Trophoblast cell (in vitro differentiated cells and primary cell): ENCODE data around the gene CLEC16A.

Experiments used
- DNase-seq, 2 donors: peaks; one replicate each; pipeline ENCODE4 v3.0.0-alpha.2; 2016
- H2AFZ ChIP-seq: 2 replicates; pipeline ENCODE4 v1.6.1; 2013; ENCODE audit warnings: low read length, moderate library complexity, mild to moderate bottlenecking; ENCODE audit not compliant: insufficient read depth, poor library complexity
- H2AK5ac ChIP-seq: 2 replicates; pipeline ENCODE4 v1.6.1; 2013; ENCODE audit warnings: mild to moderate bottlenecking, low read length
- H2BK120ac ChIP-seq: 2 replicates; pipeline ENCODE4 v1.6.1; 2013; ENCODE audit warnings: low read length, mild to moderate bottlenecking, moderate library complexity; ENCODE audit not compliant: insufficient read depth, poor library complexity
- H2BK12ac ChIP-seq: 2 replicates; pipeline ENCODE4 v1.6.1; 2013; ENCODE audit warnings: mild to moderate bottlenecking, low read length, moderate library complexity
- H2BK5ac ChIP-seq: 2 replicates; pipeline ENCODE4 v1.6.1; 2013; ENCODE audit warnings: low read length, low read depth, moderate library complexity, mild to moderate bottlenecking; ENCODE audit not compliant: poor library complexity
- H3K14ac ChIP-seq: 2 replicates; pipeline ENCODE4 v1.6.1; 2013; ENCODE audit warnings: mild to moderate bottlenecking, low read length
- H3K18ac ChIP-seq: 2 replicates; pipeline ENCODE4 v1.6.1; 2013; ENCODE audit warnings: mild to moderate bottlenecking, low read length
- H3K23ac ChIP-seq: 2 replicates; pipeline ENCODE4 v1.6.1; 2013; ENCODE audit warnings: low read length
- H3K27ac ChIP-seq: 2 replicates; pipeline ENCODE4 v1.5.1; 2013; ENCODE audit warnings: low read depth, mild to moderate bottlenecking, inconsistent platforms, low read length, moderate library complexity
- H3K27me3 ChIP-seq: 2 replicates; pipeline ENCODE4 v1.6.1; 2013; ENCODE audit warnings: inconsistent platforms, mild to moderate bottlenecking, low read length, moderate library complexity; ENCODE audit not compliant: insufficient read depth
- H3K36me3 ChIP-seq, 2 experiments: 1 replicate in 1 of 2; 2 replicates in 1 of 2; pipeline ENCODE4 v1.6.1; 2013; ENCODE audit warnings: low read length in 2 of 2, mild to moderate bottlenecking in 2 of 2, moderate library complexity in 1 of 2; ENCODE audit not compliant: insufficient read depth in 2 of 2, control insufficient read depth in 1 of 2
- H3K4ac ChIP-seq: 2 replicates; pipeline ENCODE4 v1.6.1; 2013; ENCODE audit warnings: low read depth, mild to moderate bottlenecking, low read length, moderate library complexity
- H3K4me1 ChIP-seq, 2 experiments: 1 replicate in 1 of 2; 2 replicates in 1 of 2; pipeline ENCODE4 v1.6.1; 2013; ENCODE audit warnings: low read length in 2 of 2, mild to moderate bottlenecking in 2 of 2, moderate library complexity in 1 of 2; ENCODE audit not compliant: insufficient read depth in 2 of 2, control insufficient read depth in 1 of 2
- H3K4me2 ChIP-seq: 2 replicates; pipeline ENCODE4 v1.6.1; 2013; ENCODE audit warnings: inconsistent platforms, mild to moderate bottlenecking, low read length, moderate library complexity
- H3K4me3 ChIP-seq: 2 replicates; pipeline ENCODE4 v1.5.1; 2013; ENCODE audit warnings: mild to moderate bottlenecking, low read depth, low read length, inconsistent platforms
- H3K79me1 ChIP-seq: one replicate; pipeline ENCODE4 v1.6.1; 2013; ENCODE audit warnings: low read length
- H3K79me2 ChIP-seq: 2 replicates; pipeline ENCODE4 v1.6.1; 2013; ENCODE audit warnings: low read length, mild to moderate bottlenecking; ENCODE audit not compliant: control insufficient read depth, insufficient read depth, poor library complexity
- H3K9ac ChIP-seq: 2 replicates; pipeline ENCODE4 v1.6.1; 2013; ENCODE audit warnings: mild to moderate bottlenecking, low read length
- H3K9me3 ChIP-seq: 2 replicates; pipeline ENCODE4 v1.6.1; 2013; ENCODE audit warnings: low read depth, mild to moderate bottlenecking, control low read depth, inconsistent platforms, low read length; ENCODE audit not compliant: insufficient read depth
- H4K12ac ChIP-seq: 2 replicates; pipeline ENCODE4 v1.6.1; 2013; ENCODE audit warnings: low read depth, mild to moderate bottlenecking, low read length, moderate library complexity
- H4K8ac ChIP-seq: 2 replicates; pipeline ENCODE4 v1.6.1; 2013; ENCODE audit warnings: low read depth, mild to moderate bottlenecking, low read length, moderate library complexity
- H4K91ac ChIP-seq: one replicate; pipeline ENCODE4 v1.6.1; 2013; ENCODE audit warnings: low read depth, mild to moderate bottlenecking, low read length, moderate library complexity
- WGBS: extraction: QIAGEN DNeasy Blood & Tissue Kit; methylation state at CpG from one replicate; pipeline ENCODE4 v1.1.7; 2013; ENCODE audit warnings: missing lambda C conversion rate; ENCODE audit not compliant: insufficient read length, insufficient coverage; ENCODE audit errors: extremely low coverage; 5-methylcytosine and 5-hydroxymethylcytosine counted together

The CLEC16A gene

GRCh38 chr16:10990378-10990777 lies 46.0 kb downstream of the CLEC16A start:
- Histone ChIP-seq H2BK12ac (peak overlapping the region; percentile 2), H3K36me3 (peaks cover 3 to 4% of the 10 kb centered on the region in 2 experiments), H3K9ac (no peak overlapping the region), H2AFZ (no peak overlapping the region), H3K23ac (no peak overlapping the region), H4K8ac (no peak overlapping the region), H3K27ac (no peak overlapping the region), H3K27me3 (no peaks in the 10 kb centered on the region), H3K79me2 (no peaks in the 10 kb centered on the region), H3K4me2 (no peak overlapping the region), H3K4me1 (peaks cover 23 to 27% of the 10 kb centered on the region in 2 experiments), H4K12ac (no peak overlapping the region), H3K4ac (no peak overlapping the region), H4K91ac (peak overlapping the region; percentile 12), H2BK5ac (peak overlapping the region; percentile 13), H3K9me3 (no peaks in the 10 kb centered on the region), H2BK120ac (no peak overlapping the region), H2AK5ac (peak overlapping the region; percentile 13), H3K18ac (no peak overlapping the region), H3K4me3 (no peak overlapping the region), H3K79me1 (peaks cover 5% of the 10 kb centered on the region), H3K14ac (peak overlapping the region; percentile 23)
- no CpG with 5 or more reads among the region's 5 CpGs for WGBS
- DNase-seq = no peak

- Histone ChIP-seq H2BK12ac (no peak overlapping the region), H2AK5ac (no peak overlapping the region), H3K79me2 (no peaks in the 10 kb centered on the region), H3K14ac (no peak overlapping the region), H3K27me3 (no peaks in the 10 kb centered on the region), H3K23ac (no peak overlapping the region), H4K91ac (no peak overlapping the region), H2AFZ (no peak overlapping the region), H3K27ac (peak overlapping the region; percentile 49), H3K18ac (no peak overlapping the region), H4K8ac (no peak overlapping the region), H3K79me1 (peaks cover 5% of the 10 kb centered on the region), H3K36me3 (peaks cover 4 to 6% of the 10 kb centered on the region in 2 experiments), H3K4ac (no peak overlapping the region), H3K4me1 (peaks cover 23 to 27% of the 10 kb centered on the region in 2 experiments), H3K4me2 (no peak overlapping the region), H3K9ac (no peak overlapping the region), H3K9me3 (no peaks in the 10 kb centered on the region), H2BK120ac (no peak overlapping the region), H2BK5ac (no peak overlapping the region), H3K4me3 (no peak overlapping the region), H4K12ac (no peak overlapping the region)
- WGBS = no CpG with 5 or more reads among the region's 4 CpGs
- DNase-seq = peak in 1 of 2 donors; percentile 31
Observed at GRCh38 chr16:10992112-10992511, 47.7 kb downstream of the CLEC16A start.

- H3K9me3 ChIP-seq = no peaks in the 10 kb centered on the region
- no peak overlapping the region for H3K14ac ChIP-seq
- no CpG with 5 or more reads among the region's 5 CpGs for WGBS
- peaks cover 5% of the 10 kb centered on the region for H3K79me1 ChIP-seq
- no peak overlapping the region for H2BK120ac ChIP-seq
- H3K27me3 ChIP-seq = no peaks in the 10 kb centered on the region
- H4K91ac ChIP-seq = peak overlapping the region; percentile 16
- no peak for DNase-seq
- no peak overlapping the region for H3K4me2 ChIP-seq
- no peaks in the 10 kb centered on the region for H3K79me2 ChIP-seq
- H3K36me3 ChIP-seq = peaks cover 4 to 7% of the 10 kb centered on the region in 2 experiments
- H3K4me3 ChIP-seq = no peak overlapping the region
- H3K27ac ChIP-seq = no peak overlapping the region
- no peak overlapping the region for H4K8ac ChIP-seq
- no peak overlapping the region for H3K18ac ChIP-seq
- H3K4ac ChIP-seq = no peak overlapping the region
- H3K23ac ChIP-seq = no peak overlapping the region
- H3K4me1 ChIP-seq = peaks cover 23 to 27% of the 10 kb centered on the region in 2 experiments
- peak overlapping the region; percentile 42 for H2BK12ac ChIP-seq
- no peak overlapping the region for H2BK5ac ChIP-seq
- H3K9ac ChIP-seq = no peak overlapping the region
- no peak overlapping the region for H2AFZ ChIP-seq
- H4K12ac ChIP-seq = no peak overlapping the region
- H2AK5ac ChIP-seq = peak overlapping the region; percentile 57
Observed at GRCh38 chr16:10992797-10993196, 48.4 kb downstream of the CLEC16A start.

GRCh38 chr16:10993649-10994048 lies 49.3 kb downstream of the CLEC16A start:
- Histone ChIP-seq H3K79me2 (no peaks in the 10 kb centered on the region), H2BK5ac (no peak overlapping the region), H3K4me2 (no peak overlapping the region), H4K12ac (no peak overlapping the region), H2BK120ac (no peak overlapping the region), H4K8ac (no peak overlapping the region), H3K18ac (no peak overlapping the region), H3K36me3 (peaks cover 4 to 8% of the 10 kb centered on the region in 2 experiments), H3K23ac (no peak overlapping the region), H3K4me3 (no peak overlapping the region), H4K91ac (no peak overlapping the region), H3K4ac (no peak overlapping the region), H2BK12ac (no peak overlapping the region), H3K9me3 (no peaks in the 10 kb centered on the region), H3K4me1 (peaks cover 23 to 27% of the 10 kb centered on the region in 2 experiments), H3K27ac (no peak overlapping the region), H3K79me1 (peaks cover 5% of the 10 kb centered on the region), H2AFZ (no peak overlapping the region), H3K9ac (no peak overlapping the region), H2AK5ac (no peak overlapping the region), H3K14ac (no peak overlapping the region), H3K27me3 (no peaks in the 10 kb centered on the region)
- WGBS = no CpG with 5 or more reads among the region's 6 CpGs
- no peak for DNase-seq
